Sigmoid colon (tissue), 7 donors: ENCODE data around the gene DBNDD1. TPM values are rescaled to one million over a fixed set of nuclear protein-coding genes. Genes with fewer than 3 reads are reported as not detected.

ENCODE experiments used
- DNase-seq: peaks from one replicate; pipeline ENCODE4 v3.0.0-alpha.2; 2019
- H3K27ac ChIP-seq, 4 donors: fragments of 200-600 bp; sonication (generic); one replicate each; pipeline ENCODE4 v1.5.1; 2016 to 2019; ENCODE audit warnings: mild to moderate bottlenecking in 1 of 4
- H3K27me3 ChIP-seq, 3 donors: fragments of 200-600 bp; sonication (generic); one replicate each; pipeline ENCODE4 v1.5.1; 2019; ENCODE audit warnings: mild to moderate bottlenecking in 1 of 3
- H3K36me3 ChIP-seq, 4 donors: fragments of 200-600 bp; sonication (generic); one replicate each; pipeline ENCODE4 v1.5.1; 2016 to 2019
- H3K4me1 ChIP-seq, 4 donors: fragments of 200-600 bp; sonication (generic); one replicate each; pipeline ENCODE4 v1.5.1; 2017 to 2019
- H3K4me3 ChIP-seq, 4 donors: fragments of 200-600 bp; sonication (generic); one replicate each; pipeline ENCODE4 v1.5.1; 2017 to 2019; ENCODE audit warnings: mild to moderate bottlenecking in 2 of 4, moderate library complexity in 1 of 4
- H3K9me3 ChIP-seq, 4 donors: fragments of 200-600 bp in 3 of 4; sonication (generic) in 3 of 4; one replicate each; pipeline versions ENCODE4 v1.5.1 to v1.6.1; 2013 to 2019
- EP300 ChIP-seq, 4 donors: sonication (generic); formaldehyde crosslinking; IDR thresholded peaks; one replicate each; pipeline ENCODE4 v1.6.1; 2017; ENCODE audit warnings: antibody characterized with exemption in 4 of 4
- POLR2A ChIP-seq, 2 donors: fragments of 450-650 bp; IDR thresholded peaks; one replicate each; pipeline ENCODE4 v1.6.1; 2016; ENCODE audit warnings: antibody characterized with exemption in 2 of 2, mild to moderate bottlenecking in 2 of 2, moderate library complexity in 2 of 2
- POLR2AphosphoS5 ChIP-seq, 4 donors: sonication (generic); formaldehyde crosslinking; IDR thresholded peaks; one replicate each; pipeline ENCODE4 v1.6.1; 2017; ENCODE audit warnings: antibody characterized with exemption in 4 of 4
- WGBS, 2 donors: extraction: QIAGEN DNeasy Blood & Tissue Kit; methylation state at CpG; one replicate each; pipeline ENCODE4 v1.1.7; 2013; 5-methylcytosine and 5-hydroxymethylcytosine counted together
- intact Hi-C: fragments of 100-400 bp; cut with DNase I; formaldehyde crosslinking; loops from one replicate; pipeline ENCODE4 v1.15.1; 2023
- polyA plus RNA-seq, 3 donors: library from polyadenylated mRNA; stranded (reverse); fragments of 200-250 nt; gene quantifications; one replicate each; pipeline ENCODE4 v1.2.3, GENCODE V29; 2013
- total RNA-seq, 4 donors: library from RNA; depleted of rRNA; stranded (reverse); fragments of >200 nt; gene quantifications; one replicate each; pipeline ENCODE4 v1.1.0, GENCODE V29; 2016
- TF ChIP-seq, protein P1 (sequence below), 4 experiments: fragments of 450-650 bp in 3 of 4; fragments of 200-600 bp in 1 of 4; IDR thresholded peaks; one replicate each; pipeline ENCODE4 v1.5.1; 2016 to 2019; ENCODE audit warnings: antibody characterized with exemption in 4 of 4, mild to moderate bottlenecking in 3 of 4, moderate library complexity in 2 of 4
- donor health status: healthy with polysubstance abuse.
- donor health status: Bipolar disorder and iron deficiency.
- donor health status: healthy.

The DBNDD1 gene
- total and polyA plus RNA-seq, 7 donors, result 1.4 to 5.0 (median 3.3) TPM; not detected in 1

DNA sequence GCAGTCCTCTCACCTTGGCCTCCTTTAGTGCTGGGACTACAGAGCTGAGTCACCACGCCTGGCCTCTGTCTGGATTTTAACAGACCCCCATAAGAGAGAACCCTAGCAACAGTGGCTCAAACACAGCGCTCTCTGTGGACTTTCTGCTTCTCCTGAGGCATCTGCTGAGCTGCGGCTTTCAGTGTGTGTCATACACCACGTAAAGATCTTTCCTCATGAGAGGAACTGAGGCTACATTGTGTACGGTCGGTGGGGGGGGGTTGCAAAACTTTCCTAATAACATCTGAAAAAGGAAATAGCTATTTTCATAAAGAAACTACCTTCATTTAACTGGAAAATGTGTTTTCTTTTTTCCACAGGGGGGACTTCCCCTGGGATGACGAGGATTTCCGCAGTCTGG lies 37.8 kb downstream of the DBNDD1 start:
- no peaks in the 10 kb centered on the region for H3K27me3 ChIP-seq
- H3K4me1 ChIP-seq, result no peaks in the 10 kb centered on the region
- H3K4me3 ChIP-seq, result no peak overlapping the region
- intact Hi-C loops, result no loop called here
- no peak overlapping the region for H3K27ac ChIP-seq
- 84 to 90% methylated on average over 8 of the region's 8 CpGs for WGBS, 2 donors
- TF ChIP-seq POLR2A (IDR thresholded peaks at IDR 0.05) (no peak), POLR2AphosphoS5 (IDR thresholded peaks at IDR 0.05) (no peak), EP300 (IDR thresholded peaks at IDR 0.05) (no peak)
- TF ChIP-seq, protein P1, sequence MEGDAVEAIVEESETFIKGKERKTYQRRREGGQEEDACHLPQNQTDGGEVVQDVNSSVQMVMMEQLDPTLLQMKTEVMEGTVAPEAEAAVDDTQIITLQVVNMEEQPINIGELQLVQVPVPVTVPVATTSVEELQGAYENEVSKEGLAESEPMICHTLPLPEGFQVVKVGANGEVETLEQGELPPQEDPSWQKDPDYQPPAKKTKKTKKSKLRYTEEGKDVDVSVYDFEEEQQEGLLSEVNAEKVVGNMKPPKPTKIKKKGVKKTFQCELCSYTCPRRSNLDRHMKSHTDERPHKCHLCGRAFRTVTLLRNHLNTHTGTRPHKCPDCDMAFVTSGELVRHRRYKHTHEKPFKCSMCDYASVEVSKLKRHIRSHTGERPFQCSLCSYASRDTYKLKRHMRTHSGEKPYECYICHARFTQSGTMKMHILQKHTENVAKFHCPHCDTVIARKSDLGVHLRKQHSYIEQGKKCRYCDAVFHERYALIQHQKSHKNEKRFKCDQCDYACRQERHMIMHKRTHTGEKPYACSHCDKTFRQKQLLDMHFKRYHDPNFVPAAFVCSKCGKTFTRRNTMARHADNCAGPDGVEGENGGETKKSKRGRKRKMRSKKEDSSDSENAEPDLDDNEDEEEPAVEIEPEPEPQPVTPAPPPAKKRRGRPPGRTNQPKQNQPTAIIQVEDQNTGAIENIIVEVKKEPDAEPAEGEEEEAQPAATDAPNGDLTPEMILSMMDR (IDR thresholded peaks at IDR 0.05), result no peak
- peaks cover 16 to 89% (median 47%) of the 10 kb centered on the region in 4 donors for H3K36me3 ChIP-seq
- no peaks in the 10 kb centered on the region for H3K9me3 ChIP-seq
- DNase-seq, result no peak

- H3K4me1 ChIP-seq, result peaks cover 0 to 31% (median 26%) of the 10 kb centered on the region in 4 donors
- 25 to 70% methylated on average over 2 of the region's 2 CpGs for WGBS, 2 donors
- H3K36me3 ChIP-seq, result peaks cover 0 to 27% (median 2%) of the 10 kb centered on the region in 4 donors
- no peaks in the 10 kb centered on the region for H3K27me3 ChIP-seq
- no peak for DNase-seq
- no peaks in the 10 kb centered on the region for H3K9me3 ChIP-seq
- intact Hi-C loops, result loop anchor here (5.0 kb wide), 1 partner anchor 42 kb away; the partner anchor contains the start of gene DBNDD1
- H3K27ac ChIP-seq, result no peak overlapping the region
- TF ChIP-seq POLR2A (IDR thresholded peaks at IDR 0.05), result no peak
- TF ChIP-seq EP300 (IDR thresholded peaks at IDR 0.05), result no peak
- TF ChIP-seq POLR2AphosphoS5 (IDR thresholded peaks at IDR 0.05), result no peak
- TF ChIP-seq, protein P1 (IDR thresholded peaks at IDR 0.05), result no peak
- H3K4me3 ChIP-seq, result no peak overlapping the region
Measured at GRCh38 chr16:89974870-89975269, 44.4 kb downstream of the DBNDD1 start.

DNA sequence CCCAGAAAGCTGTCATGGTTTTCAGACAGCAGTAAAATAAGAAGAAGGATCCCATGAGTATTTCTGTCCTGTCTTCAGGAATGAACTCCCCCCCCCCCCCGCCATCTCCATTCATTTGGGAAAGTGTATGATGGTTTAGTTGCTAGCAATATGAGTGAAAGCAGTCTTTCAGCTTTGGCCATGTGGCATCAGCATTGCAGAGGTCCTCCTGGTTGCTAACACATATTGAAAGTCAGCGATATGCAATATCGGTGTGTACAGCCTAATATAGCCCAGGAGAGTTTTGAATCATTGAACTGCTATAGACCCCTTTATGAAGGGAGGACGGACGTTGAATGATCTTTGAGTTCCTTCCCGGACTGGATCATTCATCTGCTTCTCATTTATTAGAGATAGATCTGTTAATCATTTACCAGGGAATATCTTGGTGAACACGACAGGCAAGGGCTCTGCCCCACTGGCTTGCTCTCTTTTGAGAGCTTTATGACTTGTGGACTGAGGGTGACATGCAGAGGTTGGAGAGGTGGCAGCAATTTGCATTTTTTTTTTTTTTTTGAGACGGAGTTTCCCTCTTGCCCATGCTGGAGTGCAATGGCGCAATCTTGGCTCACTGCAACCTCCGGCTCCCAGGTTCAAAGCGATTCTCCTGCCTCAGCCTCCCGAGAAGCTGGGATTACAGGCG lies 45.5 kb downstream of the DBNDD1 start:
- no peak for TF ChIP-seq POLR2A (IDR thresholded peaks at IDR 0.05)
- Histone ChIP-seq H3K4me3 (peak overlapping the region; percentile 76 to 97 (median 85)), H3K9me3 (no peaks in the 10 kb centered on the region)

DNA sequence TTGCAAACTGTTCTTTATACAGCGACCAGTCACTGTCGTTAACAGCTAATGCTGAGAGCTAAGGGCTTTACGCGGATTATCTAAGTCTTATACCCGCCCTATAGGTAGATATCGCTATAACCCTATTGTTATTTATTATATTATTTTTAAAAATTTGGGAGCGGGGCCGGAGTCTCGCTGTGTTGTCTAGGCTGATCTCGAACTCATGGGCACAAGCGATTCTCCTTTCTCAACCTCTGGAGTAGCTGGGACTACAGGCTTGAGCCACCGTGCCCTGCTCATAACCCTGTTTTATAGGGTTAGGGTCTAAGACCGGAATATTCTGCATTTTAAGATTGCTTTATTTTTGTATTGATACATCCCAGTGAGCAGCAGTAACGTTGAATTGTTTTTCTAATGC lies 46.0 kb downstream of the DBNDD1 start:
- TF ChIP-seq EP300 (IDR thresholded peaks at IDR 0.05) (no peak), POLR2AphosphoS5 (IDR thresholded peaks at IDR 0.05) (no peak), POLR2A (IDR thresholded peaks at IDR 0.05) (no peak)
- TF ChIP-seq, protein P1 (IDR thresholded peaks at IDR 0.05), result no peak
- Histone ChIP-seq H3K4me3 (peak overlapping the region; percentile 76 to 97 (median 85)), H3K36me3 (peaks cover 0 to 11% (median 2%) of the 10 kb centered on the region in 4 donors), H3K9me3 (no peaks in the 10 kb centered on the region), H3K27ac (peak overlapping the region; percentile 92 to 100 (median 96)), H3K27me3 (no peaks in the 10 kb centered on the region), H3K4me1 (peaks cover 0 to 31% (median 26%) of the 10 kb centered on the region in 4 donors)
- WGBS, 2 donors, result 4 to 14% methylated on average over 14 of the region's 14 CpGs
- no peak for DNase-seq
- intact Hi-C loops, result loop anchor here (5.0 kb wide), 1 partner anchor 44 kb away; the partner anchor contains the start of gene DBNDD1

More for the DNA sequence above, 45.5 kb downstream of the DBNDD1 start:
- no peaks in the 10 kb centered on the region for H3K27me3 ChIP-seq
- H3K4me1 ChIP-seq, result peaks cover 0 to 31% (median 26%) of the 10 kb centered on the region in 4 donors
- DNase-seq, result no peak
- WGBS, 2 donors, result 20 to 72% methylated on average over 13 of the region's 13 CpGs
- peaks cover 0 to 16% (median 2%) of the 10 kb centered on the region in 4 donors for H3K36me3 ChIP-seq
- no peak overlapping the region for H3K27ac ChIP-seq
- intact Hi-C loops, result loop anchor here (5.0 kb wide), 1 partner anchor 44 kb away; the partner anchor contains the start of gene DBNDD1
